PC-9 (cell line): Measurements from ENCODE around the gene MGST1. TPM values are rescaled to one million over a fixed set of nuclear protein-coding genes. Genes with fewer than 3 reads are reported as not detected.
A peak's percentile ranks its signal among the peaks of the same experiment; 100 is the strongest.

Source experiments
- BruUV-seq: library from RNA; stranded (reverse); fragments of 400-500 nt; replicated peaks from 2 replicates; lab custom pipeline; 2021; lab: Mats Ljungman, UMichigan
- CTCF ChIA-PET: fragments of 300-600 bp; sonication (Branson Sonifier 250); formaldehyde crosslinking; loops from one replicate; lab custom pipeline; 2022; ENCODE audit warnings: antibody characterized with exemption; lab: Charles Lee
- POLR2A ChIA-PET: fragments of 300-600 bp; sonication (Branson Sonifier 250); formaldehyde crosslinking; loops from one replicate; lab custom pipeline; 2022; ENCODE audit warnings: antibody characterized with exemption; ENCODE audit not compliant: unreplicated experiment; lab: Charles Lee
- DNase-seq, 2 experiments: peaks; one replicate each; pipeline versions ENCODE4 v3.0.0 to v3.0.0-alpha.2; 2015 to 2022; ENCODE audit warnings: mixed read lengths in 1 of 2
- H2AFZ ChIP-seq: fragments of 200-600 bp; sonication (generic); 2 replicates; pipeline ENCODE4 v1.8.1; 2017; ENCODE audit warnings: antibody characterized with exemption
- H3F3A ChIP-seq: fragments of 200-600 bp; sonication (generic); 2 replicates; pipeline ENCODE4 v1.8.1; 2017; ENCODE audit warnings: antibody characterized with exemption, mild to moderate bottlenecking, low read depth; ENCODE audit not compliant: insufficient read depth
- H3K27ac ChIP-seq: fragments of 200-600 bp; sonication (generic); 2 replicates; pipeline ENCODE4 v1.6.1; 2016; ENCODE audit warnings: mixed run types
- H3K27me3 ChIP-seq: fragments of 200-600 bp; sonication (generic); 2 replicates; pipeline ENCODE4 v1.6.1; 2016; ENCODE audit warnings: low read depth, mixed run types; ENCODE audit not compliant: insufficient read depth
- H3K36me3 ChIP-seq: fragments of 200-600 bp; sonication (generic); 2 replicates; pipeline ENCODE4 v1.6.1; 2016; ENCODE audit warnings: low read depth, mixed run types
- H3K4me1 ChIP-seq: fragments of 200-600 bp; sonication (generic); replicated peaks from 2 replicates; pipeline ENCODE4 v1.6.1; 2016; ENCODE audit warnings: mixed run types; ENCODE audit not compliant: insufficient read depth
- H3K4me2 ChIP-seq: fragments of 200-600 bp; sonication (generic); 2 replicates; pipeline ENCODE4 v1.6.1; 2017; ENCODE audit warnings: mixed run types
- H3K4me3 ChIP-seq: fragments of 200-600 bp; sonication (generic); 2 replicates; pipeline ENCODE4 v1.6.1; 2016; ENCODE audit warnings: mixed run types
- H3K79me2 ChIP-seq: fragments of 200-600 bp; sonication (generic); 2 replicates; pipeline ENCODE4 v1.6.1; 2017; ENCODE audit warnings: low read depth, mixed run types
- H3K9me2 ChIP-seq: fragments of 200-600 bp; sonication (generic); 2 replicates; pipeline ENCODE4 v1.8.1; 2017; ENCODE audit warnings: mild to moderate bottlenecking; ENCODE audit not compliant: insufficient read depth
- H3K9me3 ChIP-seq: fragments of 200-600 bp; sonication (generic); 2 replicates; pipeline ENCODE4 v1.8.1; 2016; ENCODE audit warnings: low read depth; ENCODE audit not compliant: insufficient read depth
- H4K20me1 ChIP-seq: fragments of 200-600 bp; sonication (generic); 2 replicates; pipeline ENCODE4 v1.8.1; 2017; ENCODE audit not compliant: insufficient read depth
- EZH2 ChIP-seq: fragments of 200-600 bp; sonication (generic); IDR thresholded peaks from 2 replicates; pipeline ENCODE4 v1.8.0; 2017; ENCODE audit warnings: antibody characterized with exemption, low read depth
- intact Hi-C: fragments of 100-400 bp; cut with micrococcal nuclease; formaldehyde crosslinking; loops from one replicate; pipeline ENCODE4 v1.10.0; 2022; ENCODE audit not compliant: unreplicated experiment
- total RNA-seq: library from RNA; stranded (reverse); gene quantifications from 2 replicates; pipeline ENCODE4 v1.2.3, GENCODE V29; 2021
- TF ChIP-seq, protein P1 (sequence below): fragments of 200-600 bp; sonication (generic); conservative IDR thresholded peaks from 2 replicates; pipeline ENCODE4 v1.6.1; 2017; ENCODE audit warnings: mixed run types, antibody characterized with exemption, mild to moderate bottlenecking, moderate library complexity

MGST1 gene
- total RNA-seq, 1 experiment from 2014 or later: 766 TPM

DNA sequence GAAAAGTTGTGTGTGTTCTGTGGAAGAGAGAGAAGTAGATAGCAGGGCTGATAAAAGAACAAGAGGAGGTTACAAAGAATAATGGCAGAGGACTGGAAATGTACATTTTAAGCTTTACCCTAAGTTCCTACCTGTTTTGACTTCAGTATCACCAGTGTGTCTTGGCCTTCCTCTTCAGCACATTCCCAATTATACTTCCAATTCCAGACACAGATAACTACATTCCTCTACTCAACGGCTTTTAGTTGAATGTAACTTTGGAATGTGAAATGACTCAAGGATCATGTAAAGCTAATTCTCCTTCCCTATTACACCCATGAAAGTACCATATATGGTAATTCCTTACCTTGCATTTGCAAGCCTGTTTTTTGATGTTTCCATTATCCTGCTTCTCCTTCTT lies 5.0 kb downstream of the MGST1 start:
- Histone ChIP-seq H3K79me2 (peaks cover 98% of the 10 kb centered on the region), H3K9me2 (no peaks in the 10 kb centered on the region), H3K4me3 (peak overlapping the region; percentile 56; the same call in 1 of the 2 replicates), H2AFZ (no peak overlapping the region), H3K4me2 (peak overlapping the region; percentile 97), H3K9me3 (no peaks in the 10 kb centered on the region), H3K27me3 (no peaks in the 10 kb centered on the region), H4K20me1 (peaks cover 56% of the 10 kb centered on the region), H3K36me3 (peaks cover 52% of the 10 kb centered on the region), H3F3A (peaks cover 79% of the 10 kb centered on the region), H3K4me1 (peaks cover 39% of the 10 kb centered on the region), H3K27ac (peak overlapping the region; percentile 86; the same call in 1 of the 2 replicates)
- ChIA-PET POLR2A (no interaction called here), CTCF (no interaction called here)
- DNase-seq: peak in 1 of 2 experiments; percentile 48
- BruUV-seq: no TSS peak
- intact Hi-C loops: loop anchor here (10.0 kb wide), 1 partner anchor 438 kb away; the partner anchor contains the start of gene DERA
- TF ChIP-seq, protein P1, sequence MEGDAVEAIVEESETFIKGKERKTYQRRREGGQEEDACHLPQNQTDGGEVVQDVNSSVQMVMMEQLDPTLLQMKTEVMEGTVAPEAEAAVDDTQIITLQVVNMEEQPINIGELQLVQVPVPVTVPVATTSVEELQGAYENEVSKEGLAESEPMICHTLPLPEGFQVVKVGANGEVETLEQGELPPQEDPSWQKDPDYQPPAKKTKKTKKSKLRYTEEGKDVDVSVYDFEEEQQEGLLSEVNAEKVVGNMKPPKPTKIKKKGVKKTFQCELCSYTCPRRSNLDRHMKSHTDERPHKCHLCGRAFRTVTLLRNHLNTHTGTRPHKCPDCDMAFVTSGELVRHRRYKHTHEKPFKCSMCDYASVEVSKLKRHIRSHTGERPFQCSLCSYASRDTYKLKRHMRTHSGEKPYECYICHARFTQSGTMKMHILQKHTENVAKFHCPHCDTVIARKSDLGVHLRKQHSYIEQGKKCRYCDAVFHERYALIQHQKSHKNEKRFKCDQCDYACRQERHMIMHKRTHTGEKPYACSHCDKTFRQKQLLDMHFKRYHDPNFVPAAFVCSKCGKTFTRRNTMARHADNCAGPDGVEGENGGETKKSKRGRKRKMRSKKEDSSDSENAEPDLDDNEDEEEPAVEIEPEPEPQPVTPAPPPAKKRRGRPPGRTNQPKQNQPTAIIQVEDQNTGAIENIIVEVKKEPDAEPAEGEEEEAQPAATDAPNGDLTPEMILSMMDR: no peak
- TF ChIP-seq EZH2: no peak

DNA sequence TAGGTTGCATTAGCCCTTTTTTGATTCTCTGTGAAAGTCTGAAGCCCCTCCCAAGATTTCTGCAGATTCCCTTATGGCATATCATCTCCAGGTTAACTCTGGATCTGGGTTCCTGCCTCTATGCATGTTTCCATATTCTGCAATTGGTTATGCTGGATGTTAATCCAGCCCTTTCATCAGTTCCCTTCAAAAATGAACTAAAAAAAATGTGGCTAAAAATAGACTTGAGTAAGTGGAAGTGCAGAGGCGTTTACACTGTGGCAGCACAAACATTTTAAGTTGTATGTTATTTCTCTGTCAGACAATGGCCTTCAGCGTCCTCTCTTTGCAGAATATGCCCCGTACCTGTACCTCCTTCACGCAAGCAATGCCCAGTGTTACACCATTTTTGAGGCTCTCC lies 11.4 kb downstream of the MGST1 start:
- Histone ChIP-seq H3K4me2 (no peak overlapping the region), H3K4me3 (no peak overlapping the region), H3K9me2 (no peaks in the 10 kb centered on the region), H3K79me2 (peaks cover 74% of the 10 kb centered on the region), H3K9me3 (no peaks in the 10 kb centered on the region), H4K20me1 (peaks cover 92% of the 10 kb centered on the region), H3K27me3 (no peaks in the 10 kb centered on the region), H3F3A (peaks cover 82% of the 10 kb centered on the region), H2AFZ (no peak overlapping the region), H3K36me3 (peaks cover 79% of the 10 kb centered on the region), H3K4me1 (0 out of 2 replicates have a peak, but pooled peaks cover 7% of the 10 kb centered on the region), H3K27ac (no peak overlapping the region)
- no peak for TF ChIP-seq EZH2
- TF ChIP-seq, protein P1: no peak
- intact Hi-C loops: loop anchor here (10.0 kb wide), 1 partner anchor 444 kb away; the partner anchor contains the start of gene DERA
- DNase-seq: no peak
- TSS peak; percentile 0 for BruUV-seq
- POLR2A ChIA-PET: interaction anchor here (0.6 kb wide), 1 partner anchor 578 kb away, joined by 3 read pairs; no protein-coding TSS in a partner anchor
- CTCF ChIA-PET: no interaction called here

DNA sequence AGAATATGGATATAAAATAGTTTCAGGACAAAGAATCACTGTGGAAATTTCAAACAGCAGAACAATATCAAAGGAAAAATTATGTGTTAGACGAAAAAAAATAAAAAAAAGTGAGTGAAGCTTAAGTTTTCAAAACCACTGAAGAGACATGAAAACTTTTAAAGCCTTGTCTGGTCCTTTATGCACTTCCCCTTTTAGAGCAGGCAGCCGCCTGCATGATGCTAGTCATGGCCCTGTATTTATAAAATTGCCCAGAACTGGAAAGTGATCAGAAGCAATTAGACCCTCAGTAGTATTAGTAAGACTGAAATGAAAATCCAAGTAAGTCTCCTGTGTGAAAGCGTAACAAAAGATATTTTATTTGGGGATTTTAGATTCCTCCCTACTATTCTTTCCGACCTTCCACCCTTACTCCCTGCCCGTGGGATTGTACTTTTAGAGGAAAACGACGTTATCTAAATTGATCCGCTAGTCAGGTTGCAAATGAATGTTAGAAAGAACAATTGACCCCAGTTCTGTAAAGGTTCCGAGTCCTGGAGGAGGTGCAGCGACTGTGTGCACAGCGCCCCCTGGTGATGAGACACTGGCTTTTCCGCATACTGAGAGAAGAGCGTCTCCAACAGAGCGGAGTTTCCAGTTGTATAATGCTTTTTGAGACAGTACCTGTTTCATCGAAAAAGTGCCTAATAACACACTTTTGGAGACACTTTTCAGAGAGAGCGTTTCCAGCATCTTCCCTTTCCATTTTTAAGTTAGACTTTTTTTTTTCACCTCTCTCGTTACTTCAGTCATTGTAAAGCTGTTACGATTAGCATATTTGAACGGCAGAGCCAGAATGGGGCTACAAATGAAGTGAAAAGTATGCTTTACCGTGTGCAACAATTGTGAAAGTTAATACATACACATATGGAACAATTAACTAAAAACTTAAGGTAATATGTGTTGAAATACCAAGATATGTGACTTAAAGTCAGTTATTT lies 12.4 kb downstream of the MGST1 start:
- H3K4me3 ChIP-seq: no peak overlapping the region
- H3K4me1 ChIP-seq: 0 out of 2 replicates have a peak, but pooled peaks cover under 1% of the 10 kb centered on the region
- H3K9me3 ChIP-seq: no peaks in the 10 kb centered on the region
- H4K20me1 ChIP-seq: peaks cover 88% of the 10 kb centered on the region
- ChIA-PET CTCF (interaction anchor here (0.8 to 1.0 kb wide), 2 partner anchors 283 to 429 kb away, joined by 3 to 6 read pairs; no protein-coding TSS in a partner anchor), POLR2A (interaction anchor here (0.6 to 0.7 kb wide), 2 partner anchors 55 to 579 kb away, joined by 3 to 6 read pairs; no protein-coding TSS in a partner anchor)
- no peaks in the 10 kb centered on the region for H3K27me3 ChIP-seq
- H3K9me2 ChIP-seq: no peaks in the 10 kb centered on the region
- peak in 1 of 2 experiments; percentile 53 for DNase-seq
- no peak overlapping the region for H2AFZ ChIP-seq
- H3K79me2 ChIP-seq: peaks cover 65% of the 10 kb centered on the region
- TF ChIP-seq, protein P1: peak; percentile 95
- TF ChIP-seq EZH2: no peak
- no peak overlapping the region; the same call in 1 of the 2 replicates for H3K27ac ChIP-seq
- H3K36me3 ChIP-seq: peaks cover 72% of the 10 kb centered on the region
- no peak overlapping the region for H3K4me2 ChIP-seq
- BruUV-seq: no TSS peak
- peaks cover 82% of the 10 kb centered on the region for H3F3A ChIP-seq
- intact Hi-C loops: loop anchor here (1.0 to 10.0 kb wide), 3 partner anchors 170 to 445 kb away; partner anchors contain the start of gene DERA
